Vagina (tissue), 2 donors: Measurements from ENCODE around the gene COX4I2. TPM values are rescaled to one million over a fixed set of nuclear protein-coding genes. Genes with fewer than 3 reads are reported as not detected.
A peak's percentile ranks its signal among the peaks of the same experiment; 100 is the strongest.
"Not testable (repeated sequence)": the region's sequence is repeated elsewhere in the genome, so short reads cannot be mapped to it uniquely, and the experiment has no call there.

Experiments
- DNase-seq, 2 donors: peaks; one replicate each; pipeline ENCODE4 v3.0.0-alpha.2; 2017; ENCODE audit errors: extremely low spot score in 2 of 2
- H3K27ac ChIP-seq: fragments of 200-600 bp; sonication (generic); one replicate; pipeline ENCODE4 v1.5.1; 2019
- H3K27me3 ChIP-seq: fragments of 200-600 bp; sonication (generic); one replicate; pipeline ENCODE4 v1.5.1; 2019
- H3K36me3 ChIP-seq, 2 donors: fragments of 200-600 bp; sonication (generic); one replicate each; pipeline ENCODE4 v1.5.1; 2017 to 2019
- H3K4me1 ChIP-seq: fragments of 200-600 bp; sonication (generic); one replicate; pipeline ENCODE4 v1.5.1; 2019
- H3K4me3 ChIP-seq, 2 donors: fragments of 200-600 bp; sonication (generic); 1 replicate in 1 of 2; 2 replicates in 1 of 2; pipeline ENCODE4 v1.5.1; 2016 to 2019
- H3K9me3 ChIP-seq: fragments of 200-600 bp; sonication (generic); one replicate; pipeline ENCODE4 v1.5.1; 2019
- CTCF ChIP-seq, 3 experiments: fragments of 450-650 bp in 2 of 3; fragments of 200-600 bp in 1 of 3; sonication (generic) in 1 of 3; IDR thresholded peaks; one replicate each; pipeline ENCODE4 v1.5.1; 2017 to 2019; ENCODE audit warnings: antibody characterized with exemption in 3 of 3, mild to moderate bottlenecking in 2 of 3, moderate library complexity in 2 of 3
- POLR2A ChIP-seq, 2 donors: fragments of 450-650 bp; IDR thresholded peaks; one replicate each; pipeline ENCODE4 v1.6.1; 2017; ENCODE audit warnings: antibody characterized with exemption in 2 of 2, mild to moderate bottlenecking in 2 of 2, moderate library complexity in 2 of 2
- POLR2AphosphoS5 ChIP-seq, 2 donors: sonication (generic); formaldehyde crosslinking; IDR thresholded peaks; one replicate each; pipeline ENCODE4 v1.9.0; 2017; ENCODE audit warnings: antibody characterized with exemption in 2 of 2, mild to moderate bottlenecking in 2 of 2, low read depth in 1 of 2; ENCODE audit not compliant: insufficient read depth in 1 of 2
- intact Hi-C: fragments of 100-400 bp; cut with DNase I; formaldehyde crosslinking; loops from one replicate; pipeline ENCODE4 v1.15.1; 2023
- total RNA-seq: library from RNA; depleted of rRNA; stranded (reverse); fragments of >200 nt; gene quantifications from one replicate; pipeline ENCODE4 v1.2.3, GENCODE V29; 2016

The COX4I2 gene
- total RNA-seq, 1 donor from 2014 or later: 2.5 TPM

GRCh38 chr20:31594558-31595379 lies 42.9 kb upstream of the COX4I2 start:
- intact Hi-C loops: no loop called here
- Histone ChIP-seq H3K4me1 (peaks cover 33% of the 10 kb centered on the region), H3K27me3 (no peaks in the 10 kb centered on the region), H3K27ac (peak overlapping the region; percentile 73), H3K36me3 (no peaks in the 10 kb centered on the region), H3K9me3 (no peaks in the 10 kb centered on the region), H3K4me3 (no peak overlapping the region)
- DNase-seq: no peak
- TF ChIP-seq POLR2AphosphoS5 (IDR thresholded peaks at IDR 0.05; ENCODE audit: insufficient read depth in 1 of 2, low read depth in 1 of 2): no peak
- TF ChIP-seq CTCF (IDR thresholded peaks at IDR 0.05): no peak
- no peak for TF ChIP-seq POLR2A (IDR thresholded peaks at IDR 0.05)

- H3K27ac ChIP-seq: peak overlapping the region; percentile 73
- no peaks in the 10 kb centered on the region for H3K9me3 ChIP-seq
- no peaks in the 10 kb centered on the region for H3K36me3 ChIP-seq
- H3K27me3 ChIP-seq: no peaks in the 10 kb centered on the region
- peaks cover 33% of the 10 kb centered on the region for H3K4me1 ChIP-seq
- DNase-seq: no peak
- intact Hi-C loops: no loop called here
- no peak for TF ChIP-seq POLR2AphosphoS5 (IDR thresholded peaks at IDR 0.05; ENCODE audit: insufficient read depth in 1 of 2, low read depth in 1 of 2)
- TF ChIP-seq CTCF (IDR thresholded peaks at IDR 0.05): no peak
- TF ChIP-seq POLR2A (IDR thresholded peaks at IDR 0.05): no peak
- H3K4me3 ChIP-seq: no peak overlapping the region
These were observed 42.4 kb upstream of the COX4I2 start for GRCh38 chr20:31595380-31595653.

DNA sequence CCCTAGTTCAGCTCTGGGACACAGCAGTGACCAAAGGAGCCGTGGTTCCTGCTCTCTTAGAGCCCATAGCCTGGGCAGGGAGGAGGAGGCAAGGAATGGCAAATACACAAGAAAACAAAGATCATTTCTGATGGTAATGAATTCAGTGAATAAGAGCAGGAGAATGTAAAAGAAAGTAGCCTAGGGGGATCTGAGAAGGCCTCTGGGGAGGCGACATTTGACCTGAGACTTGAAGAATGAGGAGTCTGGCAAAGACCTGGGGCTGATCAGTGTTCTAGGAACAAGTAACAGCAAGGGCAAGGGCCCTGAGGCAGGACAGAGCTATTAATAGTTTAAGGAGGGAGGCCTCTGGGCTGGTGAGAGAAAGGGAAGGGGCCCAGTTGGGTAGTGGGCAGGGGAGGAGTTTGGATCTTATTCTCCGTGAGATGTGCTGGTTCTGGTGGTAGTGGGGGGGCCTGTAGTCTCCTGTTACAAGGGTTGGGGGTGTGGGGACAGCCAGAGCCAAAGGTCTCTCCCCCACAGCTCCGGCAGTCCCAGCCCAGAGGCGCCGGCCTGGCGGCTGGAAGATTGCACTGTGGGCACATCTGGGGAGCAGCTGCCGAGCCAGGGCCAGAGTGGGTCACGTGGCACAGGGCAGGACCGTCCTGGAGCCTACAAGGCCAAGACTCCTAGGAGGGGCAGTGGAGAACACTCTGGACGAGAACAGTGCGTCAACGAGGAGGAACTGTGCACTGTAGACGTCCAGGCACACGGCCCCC lies 41.9 kb upstream of the COX4I2 start:
- Histone ChIP-seq H3K4me1 (peaks cover 33% of the 10 kb centered on the region), H3K9me3 (no peaks in the 10 kb centered on the region), H3K4me3 (no peak overlapping the region), H3K27ac (peak overlapping the region; percentile 73), H3K27me3 (no peaks in the 10 kb centered on the region), H3K36me3 (no peaks in the 10 kb centered on the region)
- intact Hi-C loops: no loop called here
- peak in 1 of 2 donors; percentile 94 for DNase-seq
- TF ChIP-seq POLR2A (IDR thresholded peaks at IDR 0.05): no peak
- peak; percentile 77 to 96 for TF ChIP-seq POLR2AphosphoS5 (IDR thresholded peaks at IDR 0.05; ENCODE audit: insufficient read depth in 1 of 2, low read depth in 1 of 2)

- H3K36me3 ChIP-seq, DNase-seq, intact Hi-C loops, H3K4me3 ChIP-seq, H3K9me3 ChIP-seq, H3K27me3 ChIP-seq: not testable (repeated sequence)
- peak overlapping the region; percentile 73 for H3K27ac ChIP-seq
- peak in 1 of 2 donors; percentile 37 for TF ChIP-seq POLR2AphosphoS5 (IDR thresholded peaks at IDR 0.05; ENCODE audit: insufficient read depth in 1 of 2, low read depth in 1 of 2)
- peaks cover 33% of the 10 kb centered on the region for H3K4me1 ChIP-seq
These were observed 41.3 kb upstream of the COX4I2 start for GRCh38 chr20:31596412-31596715.

GRCh38 chr20:31596831-31597480 lies 40.8 kb upstream of the COX4I2 start:
- Histone ChIP-seq H3K36me3 (no peaks in the 10 kb centered on the region), H3K27ac (peak overlapping the region; percentile 73), H3K4me1 (peaks cover 33% of the 10 kb centered on the region), H3K9me3 (no peaks in the 10 kb centered on the region), H3K4me3 (no peak overlapping the region), H3K27me3 (no peaks in the 10 kb centered on the region)
- no peak for TF ChIP-seq POLR2A (IDR thresholded peaks at IDR 0.05)
- DNase-seq: no peak
- intact Hi-C loops: no loop called here

DNA sequence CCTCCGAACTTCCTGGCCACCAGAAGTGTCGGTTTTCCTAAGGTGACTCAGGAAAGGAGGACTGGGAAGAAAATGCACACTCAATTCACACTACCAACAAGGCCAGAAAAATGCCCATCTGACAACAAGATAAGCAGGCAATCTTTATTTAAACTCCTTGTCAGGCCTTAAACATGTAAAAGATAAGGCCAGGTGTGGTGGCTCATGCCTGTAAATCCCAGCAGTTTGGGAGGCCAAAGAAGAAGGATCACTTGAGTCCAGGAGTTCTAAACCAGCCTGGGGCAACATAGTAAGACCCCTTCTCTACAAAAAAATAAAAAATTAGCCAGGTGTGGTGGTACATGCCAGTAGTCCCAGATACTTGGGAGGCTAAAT lies 40.2 kb upstream of the COX4I2 start:
- no peaks in the 10 kb centered on the region for H3K27me3 ChIP-seq
- no peak overlapping the region for H3K27ac ChIP-seq
- no peaks in the 10 kb centered on the region for H3K36me3 ChIP-seq
- H3K9me3 ChIP-seq: no peaks in the 10 kb centered on the region
- no peak for TF ChIP-seq POLR2A (IDR thresholded peaks at IDR 0.05)
- no peak for TF ChIP-seq CTCF (IDR thresholded peaks at IDR 0.05)
- TF ChIP-seq POLR2AphosphoS5 (IDR thresholded peaks at IDR 0.05; ENCODE audit: insufficient read depth in 1 of 2, low read depth in 1 of 2): no peak
- H3K4me1 ChIP-seq: peaks cover 35% of the 10 kb centered on the region
- no peak overlapping the region for H3K4me3 ChIP-seq
- DNase-seq: no peak
- intact Hi-C loops: no loop called here
